ENCODE data around the gene MGP. TPM values are rescaled to one million over a fixed set of nuclear protein-coding genes. Genes with fewer than 3 reads are reported as not detected.

Gene MGP
- total and polyA plus RNA-seq, 2 donors = 14.5 to 149 TPM

Other genes with a start within 250 kb of the MGP start
- gene GUCY2C, start 189.3 kb downstream of the MGP start, total RNA-seq = under 0.01 TPM
- 0.14 TPM for gene GUCY2C, start 189.3 kb downstream of the MGP start, polyA plus RNA-seq
- gene WBP11, start 82.4 kb downstream of the MGP start, total RNA-seq = 9.2 TPM
- gene WBP11, start 82.4 kb downstream of the MGP start, polyA plus RNA-seq = 24.5 TPM
- gene C12orf60, start 82.2 kb downstream of the MGP start, total RNA-seq = 1.4 TPM
- gene C12orf60, start 82.2 kb downstream of the MGP start, polyA plus RNA-seq = 2.2 TPM
- 0.05 TPM for gene SMCO3, start 71.7 kb downstream of the MGP start, total RNA-seq
- gene SMCO3, start 71.7 kb downstream of the MGP start, polyA plus RNA-seq = 0.09 TPM
- gene ART4, start 42.3 kb downstream of the MGP start, total RNA-seq = 0.38 TPM
- 0.16 TPM for gene ART4, start 42.3 kb downstream of the MGP start, polyA plus RNA-seq
- 1.3 TPM for gene ERP27, start 52.7 kb upstream of the MGP start, total RNA-seq
- gene ERP27, start 52.7 kb upstream of the MGP start, polyA plus RNA-seq = 4.4 TPM
- 1,161 TPM for gene ARHGDIB, start 75.7 kb upstream of the MGP start, total RNA-seq
- 820 TPM for gene ARHGDIB, start 75.7 kb upstream of the MGP start, polyA plus RNA-seq
- 0.19 TPM for gene PDE6H, start 87.2 kb upstream of the MGP start, total RNA-seq
- gene PDE6H, start 87.2 kb upstream of the MGP start, polyA plus RNA-seq = not detected

Measured in thymus (tissue), 2 donors.